ENCODE results near the gene HIRA. TPM values are rescaled to one million over a fixed set of nuclear protein-coding genes. Genes with fewer than 3 reads are reported as not detected.
"Not testable (repeated sequence)": the region's sequence is repeated elsewhere in the genome, so short reads cannot be mapped to it uniquely, and the experiment has no call there.

The HIRA gene
- total RNA-seq, 1 experiment from 2014 or later = 22.1 TPM

GRCh38 chr22:19450363-19451175 lies 19.0 kb upstream of the HIRA start:
- no peak for DNase-seq
- Histone ChIP-seq H3K27me3 (no peaks in the 10 kb centered on the region), H3K9me3 (no peaks in the 10 kb centered on the region), H3K4me3 (no peak overlapping the region), H3K36me3 (peaks cover 48% of the 10 kb centered on the region)

- H3K36me3 ChIP-seq = peaks cover 40% of the 10 kb centered on the region
- no peak for DNase-seq
Observed at GRCh38 chr22:19449422-19449767, 17.9 kb upstream of the HIRA start.

GRCh38 chr22:19448739-19449421 lies 17.3 kb upstream of the HIRA start:
- H3K4me3 ChIP-seq = no peak overlapping the region
- H3K36me3 ChIP-seq = peaks cover 35% of the 10 kb centered on the region
- no peaks in the 10 kb centered on the region for H3K9me3 ChIP-seq
- no peak for DNase-seq
- H3K27me3 ChIP-seq = no peaks in the 10 kb centered on the region

More at GRCh38 chr22:19449422-19449767, 17.9 kb upstream of the HIRA start:
- Histone ChIP-seq H3K9me3 (no peaks in the 10 kb centered on the region), H3K4me3 (no peak overlapping the region), H3K27me3 (no peaks in the 10 kb centered on the region)

GRCh38 chr22:19448076-19448607 lies 16.6 kb upstream of the HIRA start:
- DNase-seq = peak; percentile 60
- no peaks in the 10 kb centered on the region for H3K9me3 ChIP-seq
- peak overlapping the region; percentile 68 for H3K4me3 ChIP-seq
- peaks cover 31% of the 10 kb centered on the region for H3K36me3 ChIP-seq
- H3K27me3 ChIP-seq = no peaks in the 10 kb centered on the region

- H3K36me3 ChIP-seq = peaks cover 26% of the 10 kb centered on the region
Observed at GRCh38 chr22:19447330-19448075, 16.0 kb upstream of the HIRA start, which contains the start of gene C22orf39. C22orf39 (minus strand) TSS chr22:19447711; CDS start chr22:19447688, 23 bp downstream.

GRCh38 chr22:19446603-19447329 lies 15.2 kb upstream of the HIRA start:
- Histone ChIP-seq H3K27me3 (no peaks in the 10 kb centered on the region), H3K9me3 (no peaks in the 10 kb centered on the region), H3K4me3 (peak overlapping the region; percentile 68), H3K36me3 (peaks cover 24% of the 10 kb centered on the region)
- no peak for DNase-seq

More at GRCh38 chr22:19447330-19448075, 16.0 kb upstream of the HIRA start, which contains the start of gene C22orf39:
- Histone ChIP-seq H3K9me3 (no peaks in the 10 kb centered on the region), H3K4me3 (peak within 1 kb of the TSS; percentile 68), H3K27me3 (no peaks in the 10 kb centered on the region)
- peak; percentile 88 for DNase-seq

- peaks cover 19% of the 10 kb centered on the region for H3K36me3 ChIP-seq
- not testable (repeated sequence) for H3K4me3 ChIP-seq, H3K9me3 ChIP-seq, DNase-seq, H3K27me3 ChIP-seq
Observed at GRCh38 chr22:19445279-19445982, 13.9 kb upstream of the HIRA start.

GRCh38 chr22:19443544-19444211 lies 12.1 kb upstream of the HIRA start:
- DNase-seq = no peak
- Histone ChIP-seq H3K4me3 (no peak overlapping the region), H3K9me3 (no peaks in the 10 kb centered on the region), H3K36me3 (peaks cover 20% of the 10 kb centered on the region), H3K27me3 (no peaks in the 10 kb centered on the region)

- Histone ChIP-seq H3K4me3 (no peak overlapping the region), H3K27me3 (no peaks in the 10 kb centered on the region), H3K9me3 (no peaks in the 10 kb centered on the region), H3K36me3 (peaks cover 25% of the 10 kb centered on the region)
- DNase-seq = no peak
Observed at GRCh38 chr22:19442166-19442565, 10.6 kb upstream of the HIRA start.

- no peak for DNase-seq
- H3K36me3 ChIP-seq = peaks cover 27% of the 10 kb centered on the region
- no peak overlapping the region for H3K4me3 ChIP-seq
- H3K27me3 ChIP-seq = no peaks in the 10 kb centered on the region
- H3K9me3 ChIP-seq = no peaks in the 10 kb centered on the region
Observed at GRCh38 chr22:19440411-19441195, 9.1 kb upstream of the HIRA start.

- Histone ChIP-seq H3K36me3 (peaks cover 34% of the 10 kb centered on the region), H3K27me3 (no peaks in the 10 kb centered on the region), H3K9me3 (no peaks in the 10 kb centered on the region), H3K4me3 (no peak overlapping the region)
- DNase-seq = no peak
Observed at GRCh38 chr22:19438298-19438697, 6.8 kb upstream of the HIRA start.

GRCh38 chr22:19436444-19437161 lies 5.1 kb upstream of the HIRA start:
- H3K27me3 ChIP-seq, DNase-seq, H3K9me3 ChIP-seq, H3K4me3 ChIP-seq: not testable (repeated sequence)
- H3K36me3 ChIP-seq = peaks cover 31% of the 10 kb centered on the region

GRCh38 chr22:19434829-19435580 lies 3.5 kb upstream of the HIRA start:
- Histone ChIP-seq H3K27me3 (no peaks in the 10 kb centered on the region), H3K4me3 (no peak overlapping the region), H3K36me3 (peaks cover 29% of the 10 kb centered on the region), H3K9me3 (no peaks in the 10 kb centered on the region)
- no peak for DNase-seq
